ENCODE results near the gene SLC39A11. TPM values are rescaled to one million over a fixed set of nuclear protein-coding genes. Genes with fewer than 3 reads are reported as not detected.

SLC39A11 gene
- total RNA-seq, 1 donor from 2014 or later: 26.0 TPM

GRCh38 chr17:72806011-72806410, 286.5 kb downstream of the SLC39A11 start:
- no peak for DNase-seq (ENCODE audit: low spot score in 2 of 2, unreplicated experiment in 2 of 2)

GRCh38 chr17:72804949-72805707, 287.4 kb downstream of the SLC39A11 start:
- Mint-ChIP-seq H3K36me3 (peaks cover 7% of the 10 kb centered on the region), H3K4me3 (no peak overlapping the region), H3K4me1 (peaks cover 2% of the 10 kb centered on the region), H3K27me3 (ENCODE audit: low read depth) (no peaks in the 10 kb centered on the region), H3K27ac (no peak overlapping the region), H3K9me3 (peaks cover 21% of the 10 kb centered on the region)
- TF ChIP-seq CTCF (IDR thresholded peaks at IDR 0.05; ENCODE audit: unreplicated experiment): no peak
- no peak for DNase-seq (ENCODE audit: low spot score in 2 of 2, unreplicated experiment in 2 of 2)

More at GRCh38 chr17:72806011-72806410, 286.5 kb downstream of the SLC39A11 start:
- Mint-ChIP-seq H3K27me3 (ENCODE audit: low read depth) (no peaks in the 10 kb centered on the region), H3K4me1 (peaks cover 2% of the 10 kb centered on the region), H3K9me3 (peaks cover 16% of the 10 kb centered on the region), H3K36me3 (peaks cover 5% of the 10 kb centered on the region), H3K27ac (no peak overlapping the region), H3K4me3 (no peak overlapping the region)
- TF ChIP-seq CTCF (IDR thresholded peaks at IDR 0.05; ENCODE audit: unreplicated experiment): no peak

GRCh38 chr17:72802726-72803125, 289.8 kb downstream of the SLC39A11 start:
- peaks cover 16% of the 10 kb centered on the region for H3K36me3 Mint-ChIP-seq
- no peak overlapping the region for H3K27ac Mint-ChIP-seq
- H3K4me3 Mint-ChIP-seq: no peak overlapping the region
- DNase-seq (ENCODE audit: low spot score in 2 of 2, unreplicated experiment in 2 of 2): no peak
- no peaks in the 10 kb centered on the region for H3K27me3 Mint-ChIP-seq (ENCODE audit: low read depth)
- H3K9me3 Mint-ChIP-seq: peaks cover 26% of the 10 kb centered on the region
- no peak for TF ChIP-seq CTCF (IDR thresholded peaks at IDR 0.05; ENCODE audit: unreplicated experiment)
- peaks cover 2% of the 10 kb centered on the region for H3K4me1 Mint-ChIP-seq

- H3K4me3 Mint-ChIP-seq: no peak overlapping the region
- no peak overlapping the region for H3K27ac Mint-ChIP-seq
- DNase-seq (ENCODE audit: low spot score in 2 of 2, unreplicated experiment in 2 of 2): no peak
- H3K4me1 Mint-ChIP-seq: no peaks in the 10 kb centered on the region
- TF ChIP-seq CTCF (IDR thresholded peaks at IDR 0.05; ENCODE audit: unreplicated experiment): no peak
- peaks cover 16% of the 10 kb centered on the region for H3K36me3 Mint-ChIP-seq
- H3K27me3 Mint-ChIP-seq (ENCODE audit: low read depth): no peaks in the 10 kb centered on the region
- H3K9me3 Mint-ChIP-seq: peaks cover 26% of the 10 kb centered on the region
These were observed 295.3 kb downstream of the SLC39A11 start for GRCh38 chr17:72797142-72797541.

GRCh38 chr17:72795941-72796340, 296.5 kb downstream of the SLC39A11 start:
- peaks cover 16% of the 10 kb centered on the region for H3K36me3 Mint-ChIP-seq
- H3K4me3 Mint-ChIP-seq: no peak overlapping the region
- TF ChIP-seq CTCF (IDR thresholded peaks at IDR 0.05; ENCODE audit: unreplicated experiment): no peak
- DNase-seq (ENCODE audit: low spot score in 2 of 2, unreplicated experiment in 2 of 2): no peak
- H3K9me3 Mint-ChIP-seq: peaks cover 29% of the 10 kb centered on the region
- H3K27ac Mint-ChIP-seq: no peak overlapping the region
- no peaks in the 10 kb centered on the region for H3K27me3 Mint-ChIP-seq (ENCODE audit: low read depth)
- H3K4me1 Mint-ChIP-seq: no peaks in the 10 kb centered on the region
